Measurements from ENCODE around the gene TBC1D26.
"Not testable (repeated sequence)": the region's sequence is repeated elsewhere in the genome, so short reads cannot be mapped to it uniquely, and the experiment has no call there.

TBC1D26 gene

DNA sequence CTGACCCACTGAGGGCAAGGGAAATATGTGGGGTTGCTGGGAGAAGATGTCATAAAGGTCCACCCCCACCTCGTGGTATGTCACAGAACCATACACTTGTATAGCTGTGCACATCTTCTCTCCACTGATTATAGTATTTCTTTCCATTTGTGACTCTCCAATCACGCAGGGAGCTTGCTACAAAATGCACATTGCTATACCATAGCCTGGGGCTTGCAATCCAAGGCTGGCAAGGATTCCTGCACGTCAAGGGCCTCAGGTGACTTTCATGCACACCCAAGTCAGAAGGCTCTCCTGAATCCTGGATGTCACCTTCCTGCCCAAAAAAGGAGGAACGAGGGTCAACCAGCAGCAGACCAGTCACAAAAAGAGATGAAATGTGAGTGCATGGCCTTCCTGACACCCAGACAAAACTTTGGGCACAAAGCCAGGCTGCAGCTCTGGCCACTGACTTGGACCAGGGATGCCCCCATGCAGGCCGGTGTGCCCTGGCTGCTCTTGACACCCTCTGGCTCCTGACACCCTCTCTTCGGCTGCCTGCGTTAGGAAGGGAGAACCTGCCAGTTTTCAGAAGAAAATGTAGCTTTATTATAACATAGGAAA, 12.1 kb downstream of the TBC1D26 start:
- DNase-seq (ENCODE audit: low read depth in 2 of 2): no peak

GRCh38 chr17:15744885-15745284, 12.8 kb downstream of the TBC1D26 start:
- DNase-seq (ENCODE audit: low read depth in 2 of 2): no peak

- not testable (repeated sequence) for DNase-seq (ENCODE audit: low read depth in 2 of 2)
Measured at GRCh38 chr17:15749403-15749802, 17.3 kb downstream of the TBC1D26 start.

- not testable (repeated sequence) for DNase-seq (ENCODE audit: low read depth in 2 of 2)
Measured at GRCh38 chr17:15768865-15769533, 36.9 kb downstream of the TBC1D26 start.

- DNase-seq (ENCODE audit: low read depth in 2 of 2): not testable (repeated sequence)
Measured at GRCh38 chr17:15770679-15771078, 38.6 kb downstream of the TBC1D26 start.

DNA sequence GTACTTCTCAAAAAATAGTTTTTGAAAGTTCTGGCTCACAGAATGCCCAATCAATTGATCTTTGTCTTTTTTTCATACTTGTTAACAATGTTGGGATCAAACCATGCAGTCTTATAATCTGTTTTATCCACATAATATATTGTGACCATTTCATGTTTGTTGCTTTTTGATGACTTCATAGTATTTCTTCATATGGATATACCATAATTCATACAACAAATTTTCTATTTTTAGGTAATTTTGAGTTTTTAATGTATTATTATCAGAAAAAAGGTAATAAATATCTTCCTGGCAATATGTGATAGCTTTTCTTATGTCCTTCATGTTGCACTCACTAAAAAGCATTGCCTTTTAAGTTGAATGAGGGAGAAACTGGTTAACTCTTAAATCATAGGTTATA, 44.8 kb downstream of the TBC1D26 start:
- no peak for DNase-seq (ENCODE audit: low read depth in 2 of 2)

GRCh38 chr17:15777297-15777696, 45.2 kb downstream of the TBC1D26 start:
- DNase-seq (ENCODE audit: low read depth in 2 of 2): no peak

GRCh38 chr17:15777717-15778116, 45.6 kb downstream of the TBC1D26 start:
- no peak for DNase-seq (ENCODE audit: low read depth in 2 of 2)

GRCh38 chr17:15779119-15779518, 47.0 kb downstream of the TBC1D26 start:
- no peak for DNase-seq (ENCODE audit: low read depth in 2 of 2)

DNA sequence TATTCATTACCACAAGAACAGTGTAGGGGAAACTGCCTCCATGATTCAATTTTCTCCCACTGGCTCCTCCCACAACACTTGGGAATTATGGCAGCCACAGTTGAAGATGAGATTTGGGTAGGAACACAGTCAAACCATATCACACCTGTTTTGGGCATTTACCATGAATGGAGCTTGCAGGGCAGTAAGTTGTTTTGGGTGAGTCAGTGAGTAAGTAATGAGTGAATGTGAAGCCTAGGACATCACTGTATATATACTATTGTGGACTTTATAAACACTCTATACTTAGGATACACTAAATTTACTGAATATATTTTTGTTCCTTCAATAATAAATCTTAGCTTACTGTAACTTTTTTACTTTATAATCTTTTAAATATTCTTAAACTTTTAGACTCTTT, 48.1 kb downstream of the TBC1D26 start:
- no peak for DNase-seq (ENCODE audit: low read depth in 2 of 2)

DNA sequence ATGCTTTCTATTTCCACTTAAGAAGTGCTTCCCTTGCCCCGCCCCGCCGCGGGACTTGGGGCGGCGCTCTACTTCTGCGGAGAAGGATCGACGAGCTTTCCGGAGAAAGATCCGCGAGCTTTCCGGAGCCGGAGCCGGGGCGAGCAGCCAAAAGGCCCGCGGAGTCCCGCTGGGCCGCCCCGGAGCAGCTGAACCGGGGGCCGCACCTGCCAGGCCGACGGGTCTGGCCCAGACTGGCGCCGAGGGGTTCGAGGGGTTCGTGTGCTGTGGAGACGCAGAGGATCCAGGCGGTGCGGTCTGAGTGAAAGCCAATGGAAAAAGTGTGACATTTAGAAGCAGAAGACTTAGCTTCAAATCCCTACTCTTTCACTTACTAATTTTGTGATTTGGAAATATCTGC, 50.8 kb downstream of the TBC1D26 start:
- no peak for DNase-seq (ENCODE audit: low read depth in 2 of 2)

GRCh38 chr17:15783461-15783860, 51.4 kb downstream of the TBC1D26 start:
- DNase-seq (ENCODE audit: low read depth in 2 of 2): no peak

DNA sequence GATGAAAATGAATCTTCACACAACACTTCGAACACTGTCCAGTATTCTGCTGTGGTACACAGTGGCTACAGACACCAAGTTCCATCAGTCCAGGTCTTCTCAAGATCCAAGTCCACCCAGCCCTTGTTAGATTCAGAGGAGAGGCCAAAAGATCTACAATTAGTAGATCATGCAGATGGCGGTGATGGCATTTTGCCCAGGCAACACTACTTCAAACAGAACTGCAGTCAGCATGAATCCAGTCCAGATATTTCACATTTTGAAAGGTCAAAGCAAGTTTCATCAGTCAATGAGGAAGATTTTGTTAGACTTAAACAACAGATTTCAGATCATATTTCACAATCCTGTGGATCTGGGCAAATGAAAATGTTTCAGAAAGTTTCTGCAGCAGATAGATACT, 52.3 kb downstream of the TBC1D26 start:
- peak in 1 of 2 experiments; percentile 5 for DNase-seq (ENCODE audit: low read depth in 2 of 2)

- not testable (repeated sequence) for DNase-seq (ENCODE audit: low read depth in 2 of 2)
Measured at GRCh38 chr17:15787363-15788075, 55.4 kb downstream of the TBC1D26 start.

GRCh38 chr17:15788365-15788764, 56.3 kb downstream of the TBC1D26 start:
- DNase-seq (ENCODE audit: low read depth in 2 of 2): not testable (repeated sequence)

Data from fibroblast of skin of left quadriceps (primary cell).